EH (cell line): ENCODE measurements around the gene PRKN.

Experiments
- DNase-seq: peaks from one replicate; pipeline ENCODE4 v3.0.0-alpha.2; 2015; ENCODE audit warnings: low read depth

PRKN gene

GRCh38 chr6:162184465-162184864 is 543.1 kb downstream of the PRKN start:
- DNase-seq: no peak

GRCh38 chr6:162181741-162182401 is 545.7 kb downstream of the PRKN start:
- no peak for DNase-seq

GRCh38 chr6:162181111-162181510 is 546.5 kb downstream of the PRKN start:
- no peak for DNase-seq

GRCh38 chr6:162179196-162179951 is 548.2 kb downstream of the PRKN start:
- DNase-seq: no peak

GRCh38 chr6:162178666-162179065 is 548.9 kb downstream of the PRKN start:
- DNase-seq: no peak

DNA sequence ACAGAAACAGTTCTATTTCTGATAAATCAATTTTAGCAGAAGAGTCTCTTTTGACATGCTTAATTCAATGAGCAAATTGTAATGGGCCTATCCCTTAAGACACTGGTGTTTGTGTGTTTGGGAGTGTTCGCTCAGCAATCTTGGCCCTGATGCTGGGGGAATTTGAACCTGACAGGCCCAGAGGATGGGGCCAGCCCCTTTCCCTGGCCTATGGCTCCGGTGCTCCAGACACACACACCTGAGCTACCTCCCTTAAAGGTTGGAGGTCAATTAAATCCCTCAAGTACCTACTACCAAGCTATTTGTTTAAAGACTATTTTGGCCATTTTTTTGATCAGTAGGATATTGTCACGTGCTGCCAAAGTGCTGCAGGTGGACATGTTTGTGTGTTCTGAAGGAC is 549.3 kb downstream of the PRKN start:
- no peak for DNase-seq

- no peak for DNase-seq
These were observed 549.8 kb downstream of the PRKN start for GRCh38 chr6:162177746-162178145.

DNA sequence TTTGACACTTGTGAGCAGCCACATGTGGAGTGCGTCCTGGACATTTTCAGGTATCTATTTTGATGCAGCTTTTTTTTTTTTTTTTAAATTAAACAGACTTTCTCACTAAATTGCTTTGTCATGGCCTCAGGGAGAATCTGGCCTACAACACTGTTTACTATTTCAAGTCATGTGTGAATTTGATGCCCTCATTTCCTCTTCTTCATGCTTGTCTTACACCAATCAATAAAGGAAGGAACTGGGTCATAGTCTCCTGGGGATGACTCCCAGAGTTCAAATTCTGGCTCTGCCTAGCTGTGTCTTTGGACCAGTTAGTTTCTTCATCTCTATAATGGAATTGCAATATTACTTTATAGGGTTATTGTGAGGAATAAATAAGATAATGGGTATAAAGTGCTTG is 554.1 kb downstream of the PRKN start:
- no peak for DNase-seq

- no peak for DNase-seq
These were observed 562.1 kb downstream of the PRKN start for GRCh38 chr6:162165479-162165878.

DNA sequence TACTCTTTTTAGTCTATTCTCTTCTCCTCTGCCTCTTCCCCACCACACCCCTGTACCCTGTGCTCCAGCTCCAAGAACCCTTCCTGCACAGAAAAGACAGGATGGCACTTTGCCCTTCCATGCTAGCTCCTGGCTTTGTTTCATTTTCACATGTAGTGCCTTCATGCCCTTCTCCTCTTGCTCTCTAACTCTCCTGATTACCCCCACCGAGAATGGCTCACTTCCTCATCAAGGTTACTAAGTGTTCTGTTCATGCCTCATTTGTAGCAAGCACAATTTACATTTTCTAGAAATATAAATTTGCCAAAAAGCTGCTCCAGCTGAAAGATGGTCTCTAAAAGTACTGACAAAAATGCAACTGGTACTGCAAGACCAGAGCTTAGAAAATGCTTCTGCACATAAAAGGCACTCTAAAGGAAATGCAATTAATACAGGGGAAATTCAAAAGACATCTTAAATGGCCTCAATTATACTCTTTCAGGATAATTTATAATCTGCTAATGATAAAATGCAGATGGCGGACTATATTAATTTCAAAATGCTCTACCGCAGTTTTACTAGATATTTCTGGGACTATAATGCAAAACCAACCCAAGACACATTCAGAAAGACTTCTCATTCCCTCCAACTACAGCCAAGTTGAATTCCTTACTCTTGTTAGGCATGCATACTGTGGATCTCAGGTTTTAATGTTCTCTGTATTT is 570.2 kb downstream of the PRKN start:
- DNase-seq: no peak

DNA sequence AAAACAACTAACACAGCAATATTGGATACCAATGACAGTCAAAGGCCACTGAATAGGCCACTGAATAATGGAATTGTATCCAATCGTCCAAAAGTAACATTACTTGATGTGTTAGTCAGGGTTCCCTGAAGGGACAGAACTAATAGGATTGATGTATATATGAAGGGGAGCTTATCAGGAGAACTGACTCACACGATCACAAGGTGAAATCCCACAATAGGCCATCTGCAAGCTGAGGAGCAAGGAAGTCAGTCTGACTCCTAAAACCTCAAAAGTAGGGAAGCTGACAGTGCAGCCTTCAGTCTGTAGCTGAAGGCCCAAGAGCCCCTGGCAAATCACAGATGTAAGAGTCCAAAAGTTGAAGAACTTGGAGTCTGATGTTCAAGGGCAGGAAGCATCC is 571.4 kb downstream of the PRKN start:
- DNase-seq: no peak

- no peak for DNase-seq
These were observed 572.6 kb downstream of the PRKN start for GRCh38 chr6:162154930-162155329.

DNA sequence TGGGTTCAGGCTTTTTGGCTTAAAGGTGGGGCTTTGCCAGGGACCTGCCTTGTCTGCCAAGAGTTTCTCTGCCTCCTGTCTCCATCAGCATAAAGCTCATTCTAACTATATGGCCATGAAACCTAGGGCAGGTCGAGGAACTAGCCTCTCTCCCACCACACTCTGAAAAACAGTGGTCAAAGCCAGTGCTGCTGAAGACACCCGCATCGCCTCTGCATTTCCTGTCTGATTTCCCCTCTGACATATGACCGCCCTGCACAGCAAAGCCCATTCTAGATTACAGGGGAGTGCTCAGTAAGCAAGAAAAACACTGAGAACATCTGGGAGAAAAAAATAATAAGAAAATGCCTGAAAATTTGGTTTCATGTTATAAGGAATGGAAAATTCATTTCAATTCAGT is 573.6 kb downstream of the PRKN start:
- DNase-seq: no peak

GRCh38 chr6:162153120-162153519 is 574.4 kb downstream of the PRKN start:
- no peak for DNase-seq

GRCh38 chr6:162151021-162151665 is 576.4 kb downstream of the PRKN start:
- no peak for DNase-seq

DNA sequence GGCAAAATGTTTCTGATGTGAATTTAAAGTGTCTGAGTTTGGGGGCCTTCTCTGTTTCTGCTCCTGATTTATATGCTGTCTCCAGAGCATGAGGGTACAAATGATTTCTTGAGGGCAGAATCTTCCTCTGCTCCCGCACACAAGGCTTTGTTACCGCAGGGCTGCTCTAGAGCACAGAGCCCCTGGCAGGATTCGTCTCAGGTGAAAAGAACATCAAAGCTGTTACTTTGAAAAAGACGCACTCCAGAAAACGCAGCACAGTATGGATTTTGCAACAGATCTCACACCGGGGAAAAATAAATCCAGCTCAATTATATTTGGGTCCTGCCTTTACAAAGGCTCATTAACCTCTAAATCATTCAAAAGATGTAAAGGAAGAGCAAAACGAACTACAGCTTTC is 577.3 kb downstream of the PRKN start:
- no peak for DNase-seq

- DNase-seq: no peak
These were observed 577.8 kb downstream of the PRKN start for GRCh38 chr6:162149786-162150185.

DNA sequence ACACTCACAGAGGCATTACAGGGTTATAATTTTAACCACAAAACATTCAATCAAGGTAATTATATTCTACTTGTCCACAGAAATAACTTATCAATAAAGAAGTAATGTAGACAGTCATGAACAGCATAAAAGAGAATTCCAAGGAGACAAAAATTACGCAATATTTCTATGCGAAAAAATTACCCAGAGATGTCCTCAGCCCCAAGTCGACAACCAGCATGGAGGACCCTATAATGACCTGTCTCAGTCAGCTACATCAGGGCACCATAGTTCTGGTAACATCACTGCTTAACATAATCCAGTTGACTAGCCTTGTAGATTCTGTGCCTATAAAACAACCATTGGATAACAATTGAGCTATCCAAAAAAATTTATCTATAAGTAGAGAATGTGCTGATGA is 579.8 kb downstream of the PRKN start:
- DNase-seq: no peak

DNA sequence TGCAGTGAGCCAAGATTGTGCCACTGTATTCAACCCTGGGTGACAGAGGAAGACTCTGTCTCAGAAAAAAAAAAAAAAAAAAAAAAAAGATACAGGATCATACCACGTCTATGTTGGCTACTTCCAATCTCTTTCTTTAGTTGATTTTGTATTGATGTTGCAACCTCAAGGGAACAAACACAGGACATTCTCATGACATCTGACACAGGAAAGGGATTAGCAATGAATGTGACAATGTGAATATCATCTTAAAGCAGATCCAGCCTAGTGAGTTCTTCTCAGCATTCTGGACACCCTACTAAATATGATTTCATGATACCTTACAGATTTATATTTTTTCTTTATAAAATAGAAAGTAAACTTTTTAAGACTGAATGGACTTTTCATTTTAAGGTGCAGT is 580.3 kb downstream of the PRKN start:
- no peak for DNase-seq

GRCh38 chr6:162140251-162140852 is 587.2 kb downstream of the PRKN start:
- DNase-seq: no peak

DNA sequence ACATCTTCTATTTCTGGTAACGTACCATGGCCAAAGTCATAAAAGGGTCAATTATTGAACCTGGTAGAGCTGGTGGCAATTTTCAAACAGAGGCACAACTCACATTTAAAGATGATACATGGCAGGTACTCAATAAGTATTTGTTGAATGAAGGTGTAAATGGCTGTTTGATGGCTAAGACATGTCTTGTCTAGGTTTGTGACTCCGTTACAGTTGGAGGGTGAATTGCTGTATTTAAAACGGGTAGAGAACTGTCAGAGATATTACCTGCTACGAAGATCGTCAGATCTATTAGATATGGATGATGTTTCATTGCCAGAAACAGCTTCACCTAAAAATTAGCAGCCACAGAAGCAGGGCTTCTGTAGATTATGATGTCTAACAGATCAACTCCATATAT is 601.9 kb downstream of the PRKN start:
- DNase-seq: no peak

- DNase-seq: no peak
These were observed 602.7 kb downstream of the PRKN start for GRCh38 chr6:162124710-162125435.
